ENCODE results near the gene MYO1D.

GRCh38 chr17:32496395-32497073 is 380.4 kb downstream of the MYO1D start:
- TF ChIP-seq CTCF (conservative IDR thresholded peaks at IDR 0.05; ENCODE audit: low read length), result no peak
- TF ChIP-seq EZH2phosphoT487 (IDR thresholded peaks at IDR 0.05; ENCODE audit: borderline replicate concordance, low read depth, low read length), result no peak
